ENCODE measurements around the gene MSL3. TPM values are rescaled to one million over a fixed set of nuclear protein-coding genes. Genes with fewer than 3 reads are reported as not detected.

The MSL3 gene
- total RNA-seq, 1 experiment from 2014 or later: 39.3 TPM

DNA sequence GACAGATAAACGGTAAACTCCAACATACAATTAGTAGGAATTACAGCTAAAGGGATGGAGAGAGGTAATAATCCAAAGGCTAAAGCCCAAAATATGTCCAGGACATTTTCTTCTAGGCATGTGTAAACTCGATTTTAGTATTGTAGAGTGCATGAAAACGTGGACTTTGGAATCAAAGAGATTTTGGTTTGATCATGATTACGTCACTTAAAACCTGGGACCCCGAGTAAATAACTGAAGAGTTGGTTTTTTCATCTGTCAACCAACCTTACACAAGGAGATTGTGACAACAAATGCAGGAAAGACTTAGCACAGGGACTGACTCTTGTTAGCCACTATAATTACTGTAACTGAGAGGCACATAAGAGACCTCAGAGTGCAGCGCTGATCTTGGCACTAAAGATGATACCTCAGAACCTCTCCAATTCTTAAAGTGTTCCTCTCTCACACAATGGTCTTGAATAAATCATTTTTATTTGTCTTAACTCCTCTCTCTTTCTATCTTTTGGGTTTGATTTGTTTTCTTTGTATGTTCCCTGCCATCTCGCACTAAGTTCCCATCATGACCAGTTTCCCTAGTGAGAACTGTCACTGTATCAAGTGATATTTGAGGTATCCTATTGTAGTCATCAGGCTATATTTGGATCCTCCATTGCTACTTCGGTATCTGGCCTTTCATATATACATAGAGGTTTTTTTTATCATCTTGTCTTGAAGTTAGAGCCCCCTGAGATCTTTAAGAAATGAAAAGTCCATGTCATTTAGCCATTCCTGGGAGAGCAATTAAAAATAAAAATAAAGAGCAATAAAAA, 32.2 kb upstream of the MSL3 start:
- no peak for TF ChIP-seq EZH2 (IDR thresholded peaks at IDR 0.05; ENCODE audit: low read depth)
- TF ChIP-seq, protein P1, sequence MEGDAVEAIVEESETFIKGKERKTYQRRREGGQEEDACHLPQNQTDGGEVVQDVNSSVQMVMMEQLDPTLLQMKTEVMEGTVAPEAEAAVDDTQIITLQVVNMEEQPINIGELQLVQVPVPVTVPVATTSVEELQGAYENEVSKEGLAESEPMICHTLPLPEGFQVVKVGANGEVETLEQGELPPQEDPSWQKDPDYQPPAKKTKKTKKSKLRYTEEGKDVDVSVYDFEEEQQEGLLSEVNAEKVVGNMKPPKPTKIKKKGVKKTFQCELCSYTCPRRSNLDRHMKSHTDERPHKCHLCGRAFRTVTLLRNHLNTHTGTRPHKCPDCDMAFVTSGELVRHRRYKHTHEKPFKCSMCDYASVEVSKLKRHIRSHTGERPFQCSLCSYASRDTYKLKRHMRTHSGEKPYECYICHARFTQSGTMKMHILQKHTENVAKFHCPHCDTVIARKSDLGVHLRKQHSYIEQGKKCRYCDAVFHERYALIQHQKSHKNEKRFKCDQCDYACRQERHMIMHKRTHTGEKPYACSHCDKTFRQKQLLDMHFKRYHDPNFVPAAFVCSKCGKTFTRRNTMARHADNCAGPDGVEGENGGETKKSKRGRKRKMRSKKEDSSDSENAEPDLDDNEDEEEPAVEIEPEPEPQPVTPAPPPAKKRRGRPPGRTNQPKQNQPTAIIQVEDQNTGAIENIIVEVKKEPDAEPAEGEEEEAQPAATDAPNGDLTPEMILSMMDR (conservative IDR thresholded peaks at IDR 0.05): no peak
- BruUV-seq (replicated peaks): no TSS peak
- Histone ChIP-seq H3K9me2 (ENCODE audit: insufficient read depth) (no peaks in the 10 kb centered on the region), H3K36me3 (ENCODE audit: low read depth) (no peaks in the 10 kb centered on the region), H4K20me1 (ENCODE audit: insufficient read depth) (no peaks in the 10 kb centered on the region), H3K27me3 (ENCODE audit: insufficient read depth, low read depth) (no peaks in the 10 kb centered on the region), H3K4me3 (no peak overlapping the region), H3K4me1 (replicated peaks; ENCODE audit: insufficient read depth) (no peaks in the 10 kb centered on the region), H2AFZ (no peak overlapping the region), H3K27ac (no peak overlapping the region), H3K4me2 (no peak overlapping the region), H3K79me2 (ENCODE audit: low read depth) (no peaks in the 10 kb centered on the region), H3F3A (ENCODE audit: insufficient read depth, low read depth) (no peaks in the 10 kb centered on the region), H3K9me3 (ENCODE audit: insufficient read depth, low read depth) (no peaks in the 10 kb centered on the region)
- ChIA-PET CTCF (no interaction called here), POLR2A (ENCODE audit: unreplicated experiment) (no interaction called here)
- DNase-seq: no peak
- intact Hi-C loops (cut with micrococcal nuclease; ENCODE audit: unreplicated experiment): no loop called here

DNA sequence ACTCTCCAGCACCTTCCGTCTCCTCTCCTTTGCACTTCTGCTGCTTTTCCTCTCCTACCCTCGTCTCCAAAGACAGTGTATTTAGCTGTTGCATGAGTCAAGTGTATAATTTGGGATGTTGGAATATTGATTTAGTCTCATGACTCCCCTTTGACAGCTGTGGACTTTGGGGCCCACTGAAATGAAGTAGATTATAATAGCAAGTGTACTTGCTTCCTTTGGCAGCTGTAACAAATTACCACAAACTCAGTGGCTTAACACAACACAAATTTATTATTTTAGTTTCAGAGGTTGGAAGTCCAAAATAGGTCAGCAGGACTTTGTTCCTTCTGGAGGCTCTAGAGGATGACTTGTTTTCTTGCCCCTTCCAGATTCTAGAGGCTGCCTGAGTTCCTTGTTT, 29.5 kb upstream of the MSL3 start:
- Histone ChIP-seq H3K9me3 (ENCODE audit: insufficient read depth, low read depth) (no peaks in the 10 kb centered on the region), H4K20me1 (ENCODE audit: insufficient read depth) (no peaks in the 10 kb centered on the region), H2AFZ (no peak overlapping the region), H3K4me2 (no peak overlapping the region), H3K27me3 (ENCODE audit: insufficient read depth, low read depth) (no peaks in the 10 kb centered on the region), H3K4me3 (no peak overlapping the region), H3K36me3 (ENCODE audit: low read depth) (no peaks in the 10 kb centered on the region), H3K9me2 (ENCODE audit: insufficient read depth) (no peaks in the 10 kb centered on the region), H3K27ac (no peak overlapping the region), H3F3A (ENCODE audit: insufficient read depth, low read depth) (no peaks in the 10 kb centered on the region), H3K79me2 (ENCODE audit: low read depth) (no peaks in the 10 kb centered on the region), H3K4me1 (replicated peaks; ENCODE audit: insufficient read depth) (no peaks in the 10 kb centered on the region)
- no peak for DNase-seq
- TF ChIP-seq, protein P1 (conservative IDR thresholded peaks at IDR 0.05): no peak
- no peak for TF ChIP-seq EZH2 (IDR thresholded peaks at IDR 0.05; ENCODE audit: low read depth)
- intact Hi-C loops (cut with micrococcal nuclease; ENCODE audit: unreplicated experiment): no loop called here
- CTCF ChIA-PET: no interaction called here
- BruUV-seq (replicated peaks): no TSS peak
- POLR2A ChIA-PET (ENCODE audit: unreplicated experiment): interaction anchor here (0.6 kb wide), 1 partner anchor 1101 kb away, joined by 5 read pairs; no protein-coding TSS in a partner anchor

DNA sequence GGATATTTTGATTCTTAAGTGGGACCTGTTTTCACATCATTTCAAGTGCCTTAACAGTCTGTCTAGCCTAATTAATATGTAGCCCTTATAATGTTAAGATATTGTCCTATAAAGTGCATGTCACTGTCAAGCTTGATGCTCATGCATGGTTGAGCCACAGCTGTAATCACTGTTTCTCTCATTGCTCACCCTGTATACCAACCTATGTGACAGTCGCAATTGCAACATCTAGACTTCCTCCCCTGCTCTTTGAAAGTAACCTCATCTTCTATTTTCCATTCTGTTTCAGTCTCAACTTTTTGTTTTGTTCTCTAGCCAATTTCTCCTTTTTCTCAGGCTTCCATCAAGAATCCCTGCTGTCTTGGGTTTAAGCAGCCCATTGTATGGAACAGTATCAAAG, 24.4 kb upstream of the MSL3 start:
- no peaks in the 10 kb centered on the region for H3K9me3 ChIP-seq (ENCODE audit: insufficient read depth, low read depth)
- no peaks in the 10 kb centered on the region for H3K36me3 ChIP-seq (ENCODE audit: low read depth)
- no peaks in the 10 kb centered on the region for H3F3A ChIP-seq (ENCODE audit: insufficient read depth, low read depth)
- CTCF ChIA-PET: no interaction called here
- no peak overlapping the region for H2AFZ ChIP-seq
- H3K79me2 ChIP-seq (ENCODE audit: low read depth): no peaks in the 10 kb centered on the region
- no peak for DNase-seq
- H3K27ac ChIP-seq: no peak overlapping the region
- intact Hi-C loops (cut with micrococcal nuclease; ENCODE audit: unreplicated experiment): no loop called here
- BruUV-seq (replicated peaks): no TSS peak
- peaks cover 9% of the 10 kb centered on the region; the same call in 1 of the 2 replicates for H3K27me3 ChIP-seq (ENCODE audit: insufficient read depth, low read depth)
- H4K20me1 ChIP-seq (ENCODE audit: insufficient read depth): no peaks in the 10 kb centered on the region
- H3K4me1 ChIP-seq (replicated peaks; ENCODE audit: insufficient read depth): no peaks in the 10 kb centered on the region
- TF ChIP-seq, protein P1 (conservative IDR thresholded peaks at IDR 0.05): no peak
- TF ChIP-seq EZH2 (IDR thresholded peaks at IDR 0.05; ENCODE audit: low read depth): no peak
- H3K9me2 ChIP-seq (ENCODE audit: insufficient read depth): no peaks in the 10 kb centered on the region
- no peak overlapping the region for H3K4me2 ChIP-seq
- POLR2A ChIA-PET (ENCODE audit: unreplicated experiment): no interaction called here
- H3K4me3 ChIP-seq: no peak overlapping the region

Data from PC-9 (cell line).